GM12878 (cell line): ENCODE measurements around the gene NDUFV3.

Experiments
- CTCF ChIP-seq, 3 experiments: IDR thresholded peaks in 2 of 3; conservative IDR thresholded peaks in 1 of 3; 2 replicates each; pipeline ENCODE4 v1.5.1; 2011; ENCODE audit warnings: low read depth in 3 of 3, low read length in 3 of 3, mild to moderate bottlenecking in 3 of 3, control low read depth in 2 of 3, moderate library complexity in 2 of 3, inconsistent platforms in 1 of 3, mixed read lengths in 1 of 3; ENCODE audit not compliant: control insufficient read depth in 2 of 3, insufficient read depth in 1 of 3; ENCODE audit errors: extremely low read depth in 1 of 3
- ESRRA ChIP-seq: IDR thresholded peaks from 2 replicates; pipeline ENCODE4 v1.6.1; 2012; ENCODE audit warnings: mild to moderate bottlenecking, low read length, improper control_type of control experiment
- JUND ChIP-seq: IDR thresholded peaks from 2 replicates; pipeline ENCODE4 v1.6.1; 2012; ENCODE audit warnings: low read depth, mild to moderate bottlenecking, low read length, improper control_type of control experiment, moderate library complexity
- MXI1 ChIP-seq: fragments of 150-350 bp; IDR thresholded peaks from 2 replicates; pipeline ENCODE4 v1.6.1; 2011; ENCODE audit warnings: low read depth, mild to moderate bottlenecking, inconsistent platforms, low read length, improper control_type of control experiment
- NR2C2 ChIP-seq: IDR thresholded peaks from 2 replicates; pipeline ENCODE4 v1.6.1; 2011; ENCODE audit warnings: borderline replicate concordance, low read depth; ENCODE audit not compliant: control insufficient read depth, insufficient read length
- POLR2A ChIP-seq: IDR thresholded peaks from 2 replicates; pipeline ENCODE4 v1.6.1; 2011; ENCODE audit warnings: low read depth, mild to moderate bottlenecking, low read length
- POLR2AphosphoS5 ChIP-seq: IDR thresholded peaks from 2 replicates; pipeline ENCODE4 v1.6.1; 2011; ENCODE audit warnings: mild to moderate bottlenecking, low read length, inconsistent platforms
- SREBF1 ChIP-seq: IDR thresholded peaks from 2 replicates; pipeline ENCODE4 v1.6.1; 2012; ENCODE audit warnings: mild to moderate bottlenecking, low read length
- TCF12 ChIP-seq: IDR thresholded peaks from 2 replicates; pipeline ENCODE4 v1.6.1; 2011; ENCODE audit warnings: low read depth, mild to moderate bottlenecking, low read length
- TCF7 ChIP-seq: IDR thresholded peaks from 2 replicates; pipeline ENCODE4 v1.6.1; 2014; ENCODE audit warnings: antibody characterized with exemption, borderline replicate concordance
- ZNF24 ChIP-seq: fragments of 450-650 bp; IDR thresholded peaks from 2 replicates; pipeline ENCODE4 v1.6.1; 2017; ENCODE audit warnings: antibody characterized with exemption, mild to moderate bottlenecking

DNA sequence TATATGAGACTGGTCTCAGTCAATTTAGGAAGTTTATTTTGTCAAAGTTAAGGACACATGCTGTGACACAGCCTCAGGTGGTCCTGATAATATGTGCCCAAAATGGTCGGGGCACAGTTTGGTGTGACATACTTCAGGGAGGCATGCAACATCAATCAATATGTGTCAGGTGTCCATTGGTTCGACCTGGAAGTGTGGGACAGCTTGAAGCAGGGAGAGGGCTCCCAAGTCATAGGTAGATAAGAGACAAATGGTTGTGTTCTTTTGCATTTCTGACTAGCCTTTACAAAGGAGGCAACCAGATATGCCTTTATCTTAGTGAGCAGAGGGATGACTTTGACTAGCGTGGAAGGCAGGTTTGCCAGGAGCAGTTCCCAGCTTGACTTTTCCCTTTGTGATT is 36.9 kb downstream of the NDUFV3 start:
- no peak for TF ChIP-seq JUND
- TF ChIP-seq MXI1: no peak
- no peak for TF ChIP-seq ZNF24
- TF ChIP-seq NR2C2: no peak
- TF ChIP-seq ESRRA: no peak
- TF ChIP-seq SREBF1: no peak
- no peak for TF ChIP-seq CTCF (IDR thresholded peaks at IDR 0.05 in 2 of 3, conservative IDR thresholded peaks at IDR 0.05 in 1 of 3; ENCODE audit: control insufficient read depth in 2 of 3, extremely low read depth in 1 of 3, insufficient read depth in 1 of 3, low read depth in 3 of 3, low read length in 3 of 3)
- TF ChIP-seq POLR2A: no peak
- no peak for TF ChIP-seq TCF7
- TF ChIP-seq TCF12: no peak
- no peak for TF ChIP-seq POLR2AphosphoS5
